Tibial nerve (tissue), 4 donors: Measurements from ENCODE around the gene LPCAT3. TPM values are rescaled to one million over a fixed set of nuclear protein-coding genes. Genes with fewer than 3 reads are reported as not detected.

ENCODE experiments used
- DNase-seq, 2 donors: peaks; one replicate each; pipeline ENCODE4 v3.0.0-alpha.2; 2019; ENCODE audit warnings: low spot score in 2 of 2
- H3K27ac ChIP-seq, 4 donors: fragments of 200-600 bp; sonication (generic) in 3 of 4; one replicate each; pipeline ENCODE4 v1.5.1; 2017 to 2019; ENCODE audit warnings: mild to moderate bottlenecking in 1 of 4
- H3K27me3 ChIP-seq, 2 donors: fragments of 200-600 bp; sonication (generic) in 1 of 2; one replicate each; pipeline versions ENCODE4 v1.5.1 to v1.6.0; 2017 to 2019
- H3K36me3 ChIP-seq, 3 donors: fragments of 200-600 bp; sonication (generic); one replicate each; pipeline ENCODE4 v1.5.1; 2018 to 2019
- H3K4me1 ChIP-seq, 4 donors: fragments of 200-600 bp; sonication (generic) in 3 of 4; one replicate each; pipeline ENCODE4 v1.5.1; 2017 to 2019
- H3K4me3 ChIP-seq, 4 donors: fragments of 200-600 bp; sonication (generic) in 3 of 4; one replicate each; pipeline ENCODE4 v1.5.1; 2017 to 2019; ENCODE audit warnings: mild to moderate bottlenecking in 1 of 4, moderate library complexity in 1 of 4
- H3K9me3 ChIP-seq, 4 donors: fragments of 200-600 bp; sonication (generic) in 3 of 4; one replicate each; pipeline ENCODE4 v1.5.1; 2017 to 2019
- EP300 ChIP-seq, 2 donors: sonication (generic); formaldehyde crosslinking; IDR thresholded peaks; one replicate each; pipeline ENCODE4 v1.6.1; 2017; ENCODE audit warnings: antibody characterized with exemption in 2 of 2, mild to moderate bottlenecking in 1 of 2
- POLR2A ChIP-seq, 2 donors: fragments of 450-650 bp; IDR thresholded peaks; one replicate each; pipeline ENCODE4 v1.6.1; 2017; ENCODE audit warnings: antibody characterized with exemption in 2 of 2, mild to moderate bottlenecking in 2 of 2, moderate library complexity in 2 of 2
- WGBS, 2 donors: methylation state at CpG; one replicate each; pipeline ENCODE4 v1.1.5; 2018; 5-methylcytosine and 5-hydroxymethylcytosine counted together
- total RNA-seq, 4 donors: library from RNA; depleted of rRNA; stranded (reverse); fragments of >200 nt; gene quantifications; one replicate each; pipeline ENCODE4 v1.1.0, GENCODE V29; 2016
- TF ChIP-seq, protein P1 (sequence below), 5 experiments: fragments of 200-600 bp in 3 of 5; fragments of 450-650 bp in 2 of 5; sonication (generic) in 3 of 5; IDR thresholded peaks; one replicate each; pipeline ENCODE4 v1.5.1; 2016 to 2019; ENCODE audit warnings: antibody characterized with exemption in 5 of 5, mild to moderate bottlenecking in 3 of 5, moderate library complexity in 2 of 5

Gene LPCAT3
- total RNA-seq, 4 donors from 2014 or later: 19.7 to 29.7 (median 23.8) TPM

DNA sequence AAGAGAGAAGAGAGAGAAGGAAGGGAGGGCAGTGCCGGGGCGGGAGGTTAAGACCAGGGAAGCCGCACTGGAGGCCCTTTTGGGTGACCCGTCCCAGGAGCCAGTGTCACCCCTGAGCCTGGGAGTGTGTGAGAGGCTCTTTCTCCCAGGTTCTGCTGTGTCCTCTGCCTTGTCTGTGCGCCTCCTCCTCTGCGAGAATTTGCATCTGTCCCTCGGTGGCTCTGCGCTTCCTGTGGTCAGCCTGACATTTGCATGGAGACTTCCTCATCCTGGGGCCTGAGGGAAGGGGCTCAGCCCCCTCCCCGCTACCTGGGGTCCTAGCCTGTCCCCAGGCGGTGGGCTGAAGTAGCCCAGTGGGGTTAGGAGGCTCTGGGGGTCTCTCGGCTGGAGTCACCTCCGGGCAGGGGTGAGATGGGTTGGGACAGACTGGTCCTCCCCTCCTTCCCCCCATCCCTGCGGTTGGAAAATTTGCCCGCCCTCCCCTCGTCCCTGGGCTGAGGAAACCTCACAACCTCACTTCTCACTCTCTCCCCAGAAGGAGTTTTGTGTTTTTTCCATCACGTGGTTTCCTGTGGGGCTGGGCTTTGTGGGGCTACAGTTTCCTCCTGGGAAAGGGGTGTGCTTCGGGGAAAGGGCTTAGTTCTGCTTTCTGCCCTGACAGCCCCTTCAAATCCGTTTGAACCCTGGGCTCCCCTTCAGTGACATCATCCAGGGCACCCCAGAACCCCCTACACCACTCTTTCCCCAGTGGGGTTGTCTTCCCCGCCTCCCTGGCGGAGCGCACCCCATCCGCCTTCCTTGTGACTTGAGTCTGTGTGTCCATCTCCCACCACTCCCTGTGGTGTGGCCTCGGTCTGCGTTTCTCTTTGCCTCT is 64.6 kb downstream of the LPCAT3 start:
- peak in 1 of 2 donors; percentile 76 for DNase-seq
- Histone ChIP-seq H3K9me3 (no peaks in the 10 kb centered on the region), H3K36me3 (no peaks in the 10 kb centered on the region), H3K4me3 (peak overlapping the region in 3 of 4 donors; percentile 11 to 49 (median 46)), H3K27me3 (no peaks in the 10 kb centered on the region), H3K27ac (peak overlapping the region in 3 of 4 donors; percentile 53 to 80 (median 74)), H3K4me1 (peaks cover 0 to 53% (median 19%) of the 10 kb centered on the region in 4 donors)
- TF ChIP-seq, protein P1, sequence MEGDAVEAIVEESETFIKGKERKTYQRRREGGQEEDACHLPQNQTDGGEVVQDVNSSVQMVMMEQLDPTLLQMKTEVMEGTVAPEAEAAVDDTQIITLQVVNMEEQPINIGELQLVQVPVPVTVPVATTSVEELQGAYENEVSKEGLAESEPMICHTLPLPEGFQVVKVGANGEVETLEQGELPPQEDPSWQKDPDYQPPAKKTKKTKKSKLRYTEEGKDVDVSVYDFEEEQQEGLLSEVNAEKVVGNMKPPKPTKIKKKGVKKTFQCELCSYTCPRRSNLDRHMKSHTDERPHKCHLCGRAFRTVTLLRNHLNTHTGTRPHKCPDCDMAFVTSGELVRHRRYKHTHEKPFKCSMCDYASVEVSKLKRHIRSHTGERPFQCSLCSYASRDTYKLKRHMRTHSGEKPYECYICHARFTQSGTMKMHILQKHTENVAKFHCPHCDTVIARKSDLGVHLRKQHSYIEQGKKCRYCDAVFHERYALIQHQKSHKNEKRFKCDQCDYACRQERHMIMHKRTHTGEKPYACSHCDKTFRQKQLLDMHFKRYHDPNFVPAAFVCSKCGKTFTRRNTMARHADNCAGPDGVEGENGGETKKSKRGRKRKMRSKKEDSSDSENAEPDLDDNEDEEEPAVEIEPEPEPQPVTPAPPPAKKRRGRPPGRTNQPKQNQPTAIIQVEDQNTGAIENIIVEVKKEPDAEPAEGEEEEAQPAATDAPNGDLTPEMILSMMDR (IDR thresholded peaks at IDR 0.05): peak in 1 of 5 experiments; percentile 15
- TF ChIP-seq POLR2A (IDR thresholded peaks at IDR 0.05): peak in 1 of 2 donors; percentile 23
- TF ChIP-seq EP300 (IDR thresholded peaks at IDR 0.05): peak in 1 of 2 donors; percentile 51
- 36 to 38% methylated on average over 24 of the region's 24 CpGs for WGBS, 2 donors

DNA sequence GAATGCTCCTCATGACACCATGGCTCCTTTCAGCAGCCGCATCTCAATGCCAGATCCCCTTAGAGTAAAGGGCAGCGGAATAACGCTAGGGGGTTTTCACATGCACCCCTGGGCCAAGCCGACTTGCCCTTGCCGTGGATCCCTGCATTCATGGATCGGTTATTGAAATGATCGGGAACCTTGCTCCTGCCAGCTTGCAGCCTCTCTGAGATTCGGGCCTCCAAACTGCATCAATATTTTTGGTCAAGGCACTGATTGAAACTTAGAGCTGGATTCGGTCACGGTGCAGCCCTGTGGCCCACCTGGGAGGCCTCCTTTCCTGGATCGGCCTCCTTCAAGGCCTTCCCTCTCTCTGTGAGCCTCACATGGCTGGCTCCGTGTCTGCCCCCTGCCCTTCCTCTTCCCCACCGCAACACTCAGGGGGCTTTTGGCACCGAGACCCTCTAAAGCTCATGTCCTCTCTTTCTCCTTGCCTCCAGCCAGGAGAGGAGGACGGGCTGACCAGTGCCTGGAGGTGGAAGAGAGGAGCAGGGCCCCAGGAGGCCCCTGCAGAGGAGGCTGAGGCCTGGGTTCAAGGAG is 65.3 kb downstream of the LPCAT3 start:
- no peak for DNase-seq
- WGBS, 2 donors: 73 to 75% methylated on average over 15 of the region's 15 CpGs
- Histone ChIP-seq H3K4me3 (peak overlapping the region; percentile 3 to 49 (median 28)), H3K36me3 (no peaks in the 10 kb centered on the region), H3K9me3 (no peaks in the 10 kb centered on the region), H3K27me3 (no peaks in the 10 kb centered on the region), H3K4me1 (peaks cover 0 to 46% (median 16%) of the 10 kb centered on the region in 4 donors), H3K27ac (peak overlapping the region in 3 of 4 donors; percentile 53 to 80 (median 74))
- TF ChIP-seq EP300 (IDR thresholded peaks at IDR 0.05): no peak
- no peak for TF ChIP-seq POLR2A (IDR thresholded peaks at IDR 0.05)
- TF ChIP-seq, protein P1 (IDR thresholded peaks at IDR 0.05): no peak

DNA sequence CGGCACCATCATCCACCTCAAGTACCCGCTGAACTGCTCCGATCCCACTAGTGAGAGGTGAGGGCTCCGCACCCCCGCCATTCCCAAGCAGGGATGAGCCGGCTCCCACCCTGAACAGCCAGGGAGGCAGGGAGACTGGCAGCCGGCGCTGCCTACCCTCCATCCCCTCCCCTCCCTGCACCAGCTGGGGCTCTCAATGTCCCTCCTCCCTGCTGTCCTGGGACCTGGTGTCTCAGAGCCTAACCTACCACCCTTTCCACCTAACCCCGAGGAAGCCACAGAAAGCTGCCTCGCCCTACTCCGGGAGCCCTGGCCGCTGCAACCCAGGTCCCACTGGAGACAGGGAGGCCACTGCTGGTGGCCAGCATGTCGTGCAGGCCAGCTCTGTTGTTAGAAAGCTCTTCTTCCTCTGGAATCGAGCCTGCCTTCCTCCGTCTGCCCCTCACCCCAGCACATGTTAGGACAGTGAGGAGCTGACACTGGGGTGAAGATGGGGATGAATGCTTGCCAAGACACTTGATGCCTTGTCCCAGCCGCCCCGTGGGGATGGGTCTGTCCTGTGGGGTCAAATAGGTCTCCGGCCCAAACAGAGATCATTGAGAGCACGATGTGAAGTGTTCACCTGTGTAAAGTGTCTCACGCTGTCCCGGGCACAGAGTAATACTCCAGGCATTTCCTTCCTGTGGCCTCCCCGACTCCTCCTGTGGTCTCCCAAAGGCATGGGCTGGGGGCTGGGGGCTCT is 66.0 kb downstream of the LPCAT3 start:
- no peak for DNase-seq
- no peaks in the 10 kb centered on the region for H3K27me3 ChIP-seq
- H3K36me3 ChIP-seq: peaks cover 0 to 2% (median 0%) of the 10 kb centered on the region in 3 donors
- no peaks in the 10 kb centered on the region for H3K9me3 ChIP-seq
- peak overlapping the region in 3 of 4 donors; percentile 22 to 49 (median 46) for H3K4me3 ChIP-seq
- H3K27ac ChIP-seq: peak overlapping the region in 2 of 4 donors; percentile 53 to 80
- WGBS, 2 donors: 42 to 59% methylated on average over 18 to 22 of the region's 22 CpGs
- TF ChIP-seq EP300 (IDR thresholded peaks at IDR 0.05): no peak
- TF ChIP-seq POLR2A (IDR thresholded peaks at IDR 0.05): no peak
- TF ChIP-seq, protein P1 (IDR thresholded peaks at IDR 0.05): no peak
- H3K4me1 ChIP-seq: peaks cover 0 to 41% (median 15%) of the 10 kb centered on the region in 4 donors

DNA sequence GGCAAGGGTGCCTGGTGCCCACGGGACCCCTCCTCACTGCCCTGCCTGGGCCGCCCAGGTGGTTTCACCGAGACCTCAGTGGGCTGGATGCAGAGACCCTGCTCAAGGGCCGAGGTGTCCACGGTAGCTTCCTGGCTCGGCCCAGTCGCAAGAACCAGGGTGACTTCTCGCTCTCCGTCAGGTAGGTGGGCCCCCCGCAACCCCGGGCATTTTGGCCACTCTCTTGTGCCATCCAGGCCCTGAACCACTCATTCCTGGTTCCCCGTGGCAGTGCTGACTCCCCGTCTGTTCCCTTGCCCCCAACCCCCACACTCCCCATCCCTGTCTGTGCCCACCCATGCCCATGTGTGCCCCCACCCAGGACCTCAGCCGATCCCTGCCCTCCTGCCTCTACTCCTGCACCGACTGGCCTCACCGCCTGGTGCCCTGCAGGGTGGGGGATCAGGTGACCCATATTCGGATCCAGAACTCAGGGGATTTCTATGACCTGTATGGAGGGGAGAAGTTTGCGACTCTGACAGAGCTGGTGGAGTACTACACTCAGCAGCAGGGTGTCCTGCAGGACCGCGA is 66.6 kb downstream of the LPCAT3 start:
- H3K4me3 ChIP-seq: peak overlapping the region in 3 of 4 donors; percentile 22 to 49 (median 46)

More for the DNA sequence above, 66.6 kb downstream of the LPCAT3 start:
- H3K36me3 ChIP-seq: peaks cover 0 to 7% (median 0%) of the 10 kb centered on the region in 3 donors
- peak overlapping the region in 3 of 4 donors; percentile 42 to 80 (median 53) for H3K27ac ChIP-seq
- TF ChIP-seq EP300 (IDR thresholded peaks at IDR 0.05): no peak
- no peak for DNase-seq
- no peaks in the 10 kb centered on the region for H3K27me3 ChIP-seq
- 80 to 86% methylated on average over 15 to 20 of the region's 20 CpGs for WGBS, 2 donors
- peaks cover 0 to 37% (median 18%) of the 10 kb centered on the region in 4 donors for H3K4me1 ChIP-seq
- no peaks in the 10 kb centered on the region for H3K9me3 ChIP-seq
